Measurements from ENCODE around the gene GNAZ. TPM values are rescaled to one million over a fixed set of nuclear protein-coding genes. Genes with fewer than 3 reads are reported as not detected.

The GNAZ gene
- total RNA-seq, 1 experiment from 2014 or later = 11.1 TPM

GRCh38 chr22:23161574-23161973 is 91.3 kb downstream of the GNAZ start (continued):
- TF ChIP-seq REST (IDR thresholded peaks at IDR 0.05; ENCODE audit: low read depth) (no peak), POLR2A (IDR thresholded peaks at IDR 0.05; ENCODE audit: borderline replicate concordance, extremely low read depth, insufficient read depth, insufficient read length) (no peak)

- Histone ChIP-seq H3K4me3 (replicated peaks in 1 of 2; ENCODE audit: low read depth in 1 of 2, low read length in 2 of 2) (no peak overlapping the region), H3K9me2 (ENCODE audit: insufficient read depth) (no peaks in the 10 kb centered on the region), H4K20me1 (ENCODE audit: insufficient read depth) (no peaks in the 10 kb centered on the region), H3K27me3 (ENCODE audit: insufficient read depth, low read length) (no peaks in the 10 kb centered on the region), H3K4me1 (ENCODE audit: control insufficient read depth in 1 of 2, insufficient read depth in 2 of 2, low read length in 2 of 2) (no peaks in the 10 kb centered on the region), H2AFZ (ENCODE audit: low read depth, low read length, poor library complexity, severe bottlenecking) (no peak overlapping the region), H3K9ac (ENCODE audit: low read length) (no peak overlapping the region), H3K27ac (ENCODE audit: low read depth, low read length) (no peak overlapping the region), H3K4me2 (ENCODE audit: low read length) (no peak overlapping the region), H3K79me2 (ENCODE audit: insufficient read depth, low read length) (no peaks in the 10 kb centered on the region), H3K9me3 (ENCODE audit: control insufficient read depth in 1 of 2, insufficient read depth in 1 of 2, low read depth in 1 of 2, low read length in 2 of 2) (no peaks in the 10 kb centered on the region), H3K36me3 (ENCODE audit: control insufficient read depth in 1 of 2, insufficient read depth in 2 of 2, low read length in 2 of 2) (no peaks in the 10 kb centered on the region)
- ATAC-seq (no peak), DNase-seq (ENCODE audit: low read depth, low spot score) (no peak)
- ChIA-PET CTCF (interaction anchor here (0.7 kb wide), 1 partner anchor 11 kb away, joined by 3 read pairs; no protein-coding TSS in a partner anchor), RAD21 (ENCODE audit: low non-redundant PET in 1 of 2, low total read pairs in 2 of 2, uncharacterized antibody in 2 of 2, unreplicated experiment in 2 of 2) (no interaction called here), POLR2A (no interaction called here)
- BruUV-seq (replicated peaks) = no TSS peak
- intact Hi-C loops (cut with micrococcal nuclease) = no loop called here
- TF ChIP-seq SRF (IDR thresholded peaks at IDR 0.05; ENCODE audit: low read depth) (no peak), CEBPB (IDR thresholded peaks at IDR 0.05; ENCODE audit: low read depth) (no peak), ZBTB33 (IDR thresholded peaks at IDR 0.05; ENCODE audit: extremely low read depth, insufficient replicate concordance, low read length) (no peak), MAX (IDR thresholded peaks at IDR 0.05) (no peak), JUND (IDR thresholded peaks at IDR 0.05) (no peak), POLR2AphosphoS5 (IDR thresholded peaks at IDR 0.05; ENCODE audit: low read depth, low read length) (no peak), EGR1 (IDR thresholded peaks at IDR 0.05; ENCODE audit: low read depth) (no peak), CTCF (IDR thresholded peaks at IDR 0.05 in 2 of 3, conservative IDR thresholded peaks at IDR 0.05 in 1 of 3; ENCODE audit: borderline replicate concordance in 1 of 3, insufficient read depth in 1 of 3, low read depth in 2 of 3, low read length in 2 of 3) (no peak), POLR2A (IDR thresholded peaks at IDR 0.05; ENCODE audit: borderline replicate concordance, extremely low read depth, insufficient read depth, insufficient read length) (no peak), CBX3 (IDR thresholded peaks at IDR 0.05; ENCODE audit: low read depth) (no peak), ELF1 (IDR thresholded peaks at IDR 0.05; ENCODE audit: borderline replicate concordance, low read depth) (no peak), TCF7L2 (IDR thresholded peaks at IDR 0.05; ENCODE audit: borderline replicate concordance, extremely low read depth, insufficient read depth, insufficient read length) (no peak), REST (IDR thresholded peaks at IDR 0.05; ENCODE audit: low read depth) (no peak)
These were observed 93.3 kb downstream of the GNAZ start for GRCh38 chr22:23163665-23164064.

All from HCT116 (cell line).